T1000 (cell line): ENCODE data around the gene UVSSA.

ENCODE experiments used
- DNase-seq: peaks from one replicate; lab custom pipeline; 2025; ENCODE audit warnings: mixed read lengths; lab: John Stamatoyannopoulos, UW

Gene UVSSA

GRCh38 chr4:1349359-1350168, 2.6 kb downstream of the UVSSA start:
- DNase-seq: no peak

- no peak for DNase-seq
Observed at GRCh38 chr4:1350169-1350520, 3.1 kb downstream of the UVSSA start.

GRCh38 chr4:1351854-1352566, 5.0 kb downstream of the UVSSA start:
- DNase-seq: peak; percentile 71

- no peak for DNase-seq
Observed at GRCh38 chr4:1352567-1352900, 5.5 kb downstream of the UVSSA start.

GRCh38 chr4:1353186-1354055, 6.4 kb downstream of the UVSSA start:
- no peak for DNase-seq

GRCh38 chr4:1354136-1354982, 7.4 kb downstream of the UVSSA start:
- no peak for DNase-seq

- DNase-seq: no peak
Observed at GRCh38 chr4:1354983-1355275, 7.9 kb downstream of the UVSSA start.

- no peak for DNase-seq
Observed at GRCh38 chr4:1355378-1355777, 8.4 kb downstream of the UVSSA start.

GRCh38 chr4:1356181-1356998, 9.4 kb downstream of the UVSSA start:
- no peak for DNase-seq

- no peak for DNase-seq
Observed at GRCh38 chr4:1357356-1358248, 10.6 kb downstream of the UVSSA start.

- DNase-seq: no peak
Observed at GRCh38 chr4:1358421-1359143, 11.6 kb downstream of the UVSSA start.

GRCh38 chr4:1359144-1359501, 12.1 kb downstream of the UVSSA start:
- DNase-seq: no peak

- DNase-seq: no peak
Observed at GRCh38 chr4:1359976-1360375, 13.0 kb downstream of the UVSSA start.

- no peak for DNase-seq
Observed at GRCh38 chr4:1360423-1361283, 13.6 kb downstream of the UVSSA start.

- no peak for DNase-seq
Observed at GRCh38 chr4:1361431-1361830, 14.4 kb downstream of the UVSSA start.

- DNase-seq: no peak
Observed at GRCh38 chr4:1362046-1362445, 15.0 kb downstream of the UVSSA start.

GRCh38 chr4:1362521-1362920, 15.5 kb downstream of the UVSSA start:
- no peak for DNase-seq

- no peak for DNase-seq
Observed at GRCh38 chr4:1363513-1363912, 16.5 kb downstream of the UVSSA start.

GRCh38 chr4:1364217-1364616, 17.2 kb downstream of the UVSSA start:
- DNase-seq: no peak
